T-cell (primary cell): ENCODE measurements around the gene PATJ. TPM values are rescaled to one million over a fixed set of nuclear protein-coding genes. Genes with fewer than 3 reads are reported as not detected.
"Not testable (repeated sequence)": the region's sequence is repeated elsewhere in the genome, so short reads cannot be mapped to it uniquely, and the experiment has no call there.

Source experiments
- ATAC-seq, 4 experiments: fragments of 200-7000 bp in 3 of 4; fragments of 150-1000 bp in 1 of 4; cut with Tn5 transposase; replicated peaks in 1 of 4; 1 replicate in 3 of 4; 2 replicates in 1 of 4; pipeline ENCODE4 v1.10.0; 2021; ENCODE audit warnings: moderate library complexity in 3 of 4, mild to moderate bottlenecking in 2 of 4, moderate number of reproducible peaks in 1 of 4
- CTCF ChIA-PET, 2 donors: fragments of 300-600 bp; sonication (Branson Sonifier 250); formaldehyde crosslinking; loops; one replicate each; lab custom pipeline; 2022; ENCODE audit warnings: antibody characterized with exemption in 2 of 2; lab: Charles Lee
- POLR2A ChIA-PET, 2 donors: fragments of 300-600 bp; sonication (Branson Sonifier 250); formaldehyde crosslinking; loops; one replicate each; lab custom pipeline; 2022; ENCODE audit warnings: antibody characterized with exemption in 2 of 2; lab: Charles Lee
- DNase-seq, 35 experiments: peaks; one replicate each; pipeline versions ENCODE4 v3.0.0 to v3.0.0-alpha.2; 2013 to 2023
- H3K27ac ChIP-seq: one replicate; pipeline ENCODE4 v1.5.1; 2013; ENCODE audit warnings: low read length
- H3K27me3 ChIP-seq, 2 experiments: replicated peaks in 1 of 2; 1 replicate in 1 of 2; 2 replicates in 1 of 2; pipeline versions ENCODE4 v1.6.1 to v1.7.0; 2013; ENCODE audit warnings: low read length in 1 of 2, mixed read lengths in 1 of 2; ENCODE audit not compliant: control insufficient read depth in 2 of 2, insufficient read depth in 2 of 2; ENCODE audit errors: extremely low read depth in 1 of 2
- H3K36me3 ChIP-seq, 2 donors: 1 replicate in 1 of 2; 2 replicates in 1 of 2; pipeline versions ENCODE4 v1.6.1 to v1.7.0; 2013; ENCODE audit warnings: low read length in 1 of 2; ENCODE audit not compliant: control insufficient read depth in 2 of 2, insufficient read depth in 1 of 2; ENCODE audit errors: extremely low read depth in 1 of 2
- H3K4me1 ChIP-seq, 2 experiments: 1 replicate in 1 of 2; 2 replicates in 1 of 2; pipeline versions ENCODE4 v1.6.1 to v1.7.0; 2013; ENCODE audit warnings: low read length in 2 of 2, mixed read lengths in 1 of 2; ENCODE audit not compliant: insufficient read depth in 2 of 2, control insufficient read depth in 1 of 2; ENCODE audit errors: extremely low read depth in 1 of 2
- H3K4me3 ChIP-seq, 2 donors: 1 replicate in 1 of 2; 2 replicates in 1 of 2; pipeline versions ENCODE4 v1.5.1 to v1.7.0; 2013; ENCODE audit warnings: mild to moderate bottlenecking in 2 of 2, low read length in 1 of 2, moderate library complexity in 1 of 2; ENCODE audit not compliant: control insufficient read depth in 1 of 2; ENCODE audit errors: extremely low read depth in 1 of 2
- H3K9me3 ChIP-seq: 2 replicates; pipeline ENCODE4 v1.7.0; 2013
- H3K27ac Mint-ChIP-seq, 2 donors: one replicate each; pipeline ENCODE4 v1.8.0; 2020 to 2021; ENCODE audit warnings: mild to moderate bottlenecking in 2 of 2, mixed read lengths in 2 of 2
- H3K27me3 Mint-ChIP-seq, 2 donors: one replicate each; pipeline ENCODE4 v1.8.0; 2021 to 2022; ENCODE audit warnings: mixed read lengths in 2 of 2
- H3K36me3 Mint-ChIP-seq: one replicate; pipeline ENCODE4 v1.8.0; 2021; ENCODE audit warnings: mixed read lengths
- H3K4me1 Mint-ChIP-seq, 3 donors: one replicate each; pipeline ENCODE4 v1.8.0; 2020 to 2022; ENCODE audit warnings: mixed read lengths in 3 of 3, mild to moderate bottlenecking in 1 of 3
- H3K4me3 Mint-ChIP-seq, 3 donors: one replicate each; pipeline ENCODE4 v1.8.0; 2020 to 2022; ENCODE audit warnings: mild to moderate bottlenecking in 3 of 3, mixed read lengths in 3 of 3, moderate library complexity in 3 of 3
- H3K9me3 Mint-ChIP-seq, 3 donors: one replicate each; pipeline ENCODE4 v1.8.0; 2020 to 2022; ENCODE audit warnings: mixed read lengths in 3 of 3
- WGBS: methylation state at CpG from one replicate; pipeline ENCODE4 v1.1.5; 2013; ENCODE audit warnings: missing lambda C conversion rate; ENCODE audit not compliant: insufficient coverage; 5-methylcytosine and 5-hydroxymethylcytosine counted together
- total RNA-seq, 35 experiments: library from RNA in 6 of 35; stranded (reverse) in 6 of 35; fragments of 120-200 nt in 1 of 35; gene quantifications; one replicate each; pipeline versions ENCODE4 v1.2.1 to v1.2.4 and lab custom pipeline; 2013 to 2026

Gene PATJ
- total RNA-seq, 5 donors from 2014 or later (not counting 1 experiment from before 2014, with no cell fraction given), result 31.3 to 65.3 (median 35.7) TPM

DNA sequence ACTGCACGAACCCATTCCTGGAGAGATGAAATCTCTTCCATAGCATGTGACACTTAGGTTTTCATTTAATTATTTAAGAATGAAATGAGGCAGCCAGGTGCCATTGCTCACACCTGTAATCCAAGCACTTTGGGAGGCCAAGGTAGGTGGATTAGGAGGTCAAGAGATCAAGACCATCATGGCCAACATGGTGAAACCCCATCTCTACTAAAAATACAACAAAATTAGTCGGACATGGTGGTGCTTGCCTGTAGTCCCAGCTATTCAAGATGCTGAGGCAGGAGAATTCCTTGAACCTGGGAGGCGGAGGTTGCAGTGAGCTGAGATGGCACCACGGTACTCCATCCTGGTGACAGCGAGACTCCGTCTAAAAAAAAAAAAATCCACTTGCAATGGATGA, 470.1 kb downstream of the PATJ start:
- Mint-ChIP-seq H3K27ac (no peak overlapping the region), H3K4me1 (peaks cover 0 to 6% (median 5%) of the 10 kb centered on the region in 3 donors), H3K27me3 (no peaks in the 10 kb centered on the region), H3K4me3 (no peak overlapping the region), H3K36me3 (peaks cover 6% of the 10 kb centered on the region), H3K9me3 (peaks cover 7 to 20% (median 14%) of the 10 kb centered on the region in 3 donors)
- no peaks in the 10 kb centered on the region for H3K4me1 ChIP-seq
- ChIA-PET POLR2A (no interaction called here), CTCF (no interaction called here)
- no peak for DNase-seq
- ATAC-seq, result no peak
- no peaks in the 10 kb centered on the region for H3K9me3 ChIP-seq
- H3K27me3 ChIP-seq, result no peaks in the 10 kb centered on the region
- H3K4me3 ChIP-seq, result no peak overlapping the region
- H3K27ac ChIP-seq, result no peak overlapping the region
- no CpG with 5 or more reads among the region's 6 CpGs for WGBS
- H3K36me3 ChIP-seq, result no peaks in the 10 kb centered on the region

DNA sequence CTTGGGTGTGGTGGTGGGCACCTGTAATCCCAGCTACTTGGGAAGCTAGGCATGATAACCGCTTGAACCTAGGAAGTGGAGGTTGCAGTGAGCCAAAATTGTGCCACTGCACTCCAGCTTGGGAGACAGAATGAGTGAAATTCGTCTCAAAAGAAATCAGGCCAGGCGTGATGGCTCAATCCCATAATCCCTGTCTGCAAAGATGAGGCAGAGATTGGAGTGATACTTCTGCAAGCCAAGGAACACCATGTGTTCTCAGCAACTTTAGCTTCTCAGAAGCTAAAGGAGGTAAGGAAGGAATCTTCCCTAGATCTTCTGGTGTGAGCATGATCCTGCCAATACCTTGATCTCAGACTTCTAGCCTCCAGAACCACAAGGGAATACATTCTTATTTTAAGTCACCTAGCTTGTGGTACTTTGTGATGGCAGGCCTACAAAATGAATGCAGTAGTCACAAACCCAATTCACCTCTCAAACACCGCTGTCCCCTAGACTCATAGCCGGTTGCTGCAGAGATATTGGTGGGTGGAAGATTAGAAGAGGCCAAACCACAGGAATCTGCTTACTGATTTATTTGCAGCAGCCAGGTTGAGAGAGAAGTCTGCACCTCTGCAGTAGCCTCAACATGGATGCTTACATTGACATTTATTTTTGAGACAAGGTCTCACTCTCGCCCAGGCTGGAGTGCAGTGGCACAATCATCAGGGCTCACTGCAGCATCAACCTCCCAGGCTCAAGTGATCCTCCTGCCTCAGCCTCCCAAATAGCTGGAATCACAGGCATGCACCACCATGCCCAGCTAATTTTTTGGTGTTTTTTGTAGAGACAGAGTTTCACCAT, 471.0 kb downstream of the PATJ start:
- H3K36me3 ChIP-seq, result no peaks in the 10 kb centered on the region
- H3K9me3 Mint-ChIP-seq, result peaks cover 7 to 20% (median 14%) of the 10 kb centered on the region in 3 donors
- H3K27ac Mint-ChIP-seq, result no peak overlapping the region
- peaks cover 6% of the 10 kb centered on the region for H3K36me3 Mint-ChIP-seq
- no peaks in the 10 kb centered on the region for H3K27me3 ChIP-seq
- no peak overlapping the region for H3K4me3 ChIP-seq
- no peak overlapping the region for H3K4me3 Mint-ChIP-seq
- no peaks in the 10 kb centered on the region for H3K4me1 ChIP-seq
- POLR2A ChIA-PET, result no interaction called here
- no peak overlapping the region for H3K27ac ChIP-seq
- DNase-seq (no peak), ATAC-seq (no peak)
- peaks cover 0 to 6% (median 5%) of the 10 kb centered on the region in 3 donors for H3K4me1 Mint-ChIP-seq
- CTCF ChIA-PET, result no interaction called here
- H3K27me3 Mint-ChIP-seq, result no peaks in the 10 kb centered on the region
- WGBS, result 83% methylated on average over 4 of the region's 6 CpGs
- H3K9me3 ChIP-seq, result no peaks in the 10 kb centered on the region

DNA sequence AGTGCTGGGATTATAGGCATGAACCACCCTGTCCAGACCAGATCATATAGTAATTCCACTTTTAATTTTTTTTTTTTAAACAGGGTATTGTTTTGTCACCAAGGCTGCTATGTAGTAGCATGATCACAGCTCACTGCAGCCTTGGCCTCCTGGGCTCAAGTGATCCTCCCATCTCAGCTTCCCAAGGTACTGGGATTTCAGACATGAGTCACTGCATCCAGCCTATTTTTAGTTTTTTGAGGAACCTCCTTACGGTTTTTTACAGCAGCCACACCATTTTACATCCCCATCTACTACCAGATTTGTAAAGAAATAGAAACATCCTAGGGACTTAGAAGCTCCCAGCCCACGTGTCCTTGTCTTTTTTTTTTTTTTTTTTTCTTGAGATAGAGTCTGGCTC, 476.3 kb downstream of the PATJ start:
- H3K27ac ChIP-seq, result no peak overlapping the region
- no peaks in the 10 kb centered on the region for H3K9me3 Mint-ChIP-seq
- no peaks in the 10 kb centered on the region for H3K9me3 ChIP-seq
- no peaks in the 10 kb centered on the region for H3K36me3 ChIP-seq
- no peak overlapping the region for H3K27ac Mint-ChIP-seq
- no peak overlapping the region for H3K4me3 ChIP-seq
- no peaks in the 10 kb centered on the region for H3K4me1 ChIP-seq
- no peaks in the 10 kb centered on the region for H3K36me3 Mint-ChIP-seq
- no peak for ATAC-seq
- no peaks in the 10 kb centered on the region for H3K27me3 ChIP-seq
- CTCF ChIA-PET, result no interaction called here
- DNase-seq, result no peak
- 43% methylated on average over 2 of the region's 2 CpGs for WGBS
- POLR2A ChIA-PET, result no interaction called here
- no peak overlapping the region for H3K4me3 Mint-ChIP-seq
- no peaks in the 10 kb centered on the region for H3K27me3 Mint-ChIP-seq
- no peaks in the 10 kb centered on the region for H3K4me1 Mint-ChIP-seq

DNA sequence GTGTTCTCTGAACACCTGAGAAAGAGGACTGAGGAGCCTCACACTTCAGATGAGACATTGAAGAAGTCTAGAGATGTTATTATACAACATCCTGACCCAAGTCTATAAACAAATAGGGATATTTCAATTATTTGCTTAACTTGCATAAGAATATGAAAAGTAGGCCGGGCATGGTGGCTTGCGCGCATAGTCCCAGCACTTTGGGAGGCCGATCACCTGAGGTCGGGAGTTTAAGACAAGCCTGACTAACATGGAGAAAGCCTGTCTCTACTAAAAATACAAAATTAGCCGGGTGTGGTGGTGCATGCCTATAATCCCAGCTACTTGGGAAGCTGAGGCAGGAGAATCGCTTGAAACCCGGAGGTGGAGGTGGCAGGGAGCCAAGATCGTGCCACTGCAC, 478.2 kb downstream of the PATJ start:
- H3K4me3 ChIP-seq, POLR2A ChIA-PET, H3K9me3 Mint-ChIP-seq: not testable (repeated sequence)

DNA sequence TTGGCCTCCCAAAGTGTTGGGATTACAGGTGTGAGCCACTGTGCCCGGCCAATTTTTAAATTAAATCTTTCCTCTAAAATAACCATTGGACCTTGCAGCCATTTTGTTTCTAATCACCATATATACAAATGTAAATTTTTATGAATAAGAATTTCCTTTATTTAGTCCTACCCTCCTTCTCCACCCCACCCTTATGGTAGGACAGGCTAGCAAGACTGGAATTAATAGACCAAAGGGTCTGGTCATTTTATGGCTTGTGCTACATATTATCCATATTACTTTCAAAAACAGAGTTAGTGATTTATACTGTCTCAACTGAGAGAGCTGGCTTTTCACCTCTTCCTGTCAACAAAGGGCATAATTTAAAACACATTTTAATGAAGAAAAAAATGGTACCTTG, 478.9 kb downstream of the PATJ start:
- Histone ChIP-seq H3K4me3 (no peak overlapping the region), H3K9me3 (no peaks in the 10 kb centered on the region), H3K36me3 (no peaks in the 10 kb centered on the region), H3K4me1 (no peaks in the 10 kb centered on the region), H3K27me3 (no peaks in the 10 kb centered on the region), H3K27ac (no peak overlapping the region)
- CTCF ChIA-PET, result no interaction called here
- Mint-ChIP-seq H3K9me3 (no peaks in the 10 kb centered on the region), H3K4me1 (no peaks in the 10 kb centered on the region), H3K27me3 (no peaks in the 10 kb centered on the region), H3K27ac (no peak overlapping the region), H3K36me3 (no peaks in the 10 kb centered on the region), H3K4me3 (no peak overlapping the region)
- ATAC-seq, result no peak
- WGBS, result no CpG with 5 or more reads among the region's 1 CpG
- no peak for DNase-seq
- POLR2A ChIA-PET, result no interaction called here

More for the DNA sequence above, 478.2 kb downstream of the PATJ start:
- no CpG with 5 or more reads among the region's 9 CpGs for WGBS
- H3K27ac ChIP-seq, H3K27me3 ChIP-seq, H3K36me3 ChIP-seq, H3K36me3 Mint-ChIP-seq, H3K4me3 Mint-ChIP-seq, CTCF ChIA-PET, DNase-seq, H3K27ac Mint-ChIP-seq, ATAC-seq, H3K9me3 ChIP-seq, H3K4me1 ChIP-seq, H3K4me1 Mint-ChIP-seq, H3K27me3 Mint-ChIP-seq: not testable (repeated sequence)

DNA sequence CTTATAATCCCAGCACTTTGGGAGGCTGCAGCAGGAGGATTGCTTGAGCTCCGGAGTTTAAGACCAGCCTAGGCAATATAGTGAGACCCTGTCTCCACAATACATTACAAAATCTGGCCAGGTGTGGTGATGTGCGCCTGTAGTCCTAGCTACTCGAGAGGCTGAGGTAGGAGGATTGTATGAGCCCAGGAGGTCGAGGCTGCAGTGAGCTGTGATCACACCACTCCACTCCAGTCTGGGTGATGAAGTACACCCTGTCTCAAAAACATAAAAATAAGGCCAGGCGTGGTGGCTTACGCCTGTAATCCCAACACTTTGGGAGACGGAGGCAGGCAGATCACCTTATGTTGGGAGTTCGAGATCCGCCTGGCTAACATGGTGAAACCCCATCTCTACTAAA, 480.0 kb downstream of the PATJ start:
- Mint-ChIP-seq H3K4me1 (no peaks in the 10 kb centered on the region), H3K4me3 (no peak overlapping the region), H3K27ac (no peak overlapping the region), H3K36me3 (no peaks in the 10 kb centered on the region), H3K9me3 (no peaks in the 10 kb centered on the region), H3K27me3 (no peaks in the 10 kb centered on the region)
- POLR2A ChIA-PET, result no interaction called here
- Histone ChIP-seq H3K4me1 (no peaks in the 10 kb centered on the region), H3K9me3 (no peaks in the 10 kb centered on the region), H3K27ac (no peak overlapping the region), H3K4me3 (no peak overlapping the region), H3K36me3 (no peaks in the 10 kb centered on the region), H3K27me3 (peaks cover 0 to under 1% of the 10 kb centered on the region in 2 experiments)
- CTCF ChIA-PET, result interaction anchor here in 1 of 2 donors (0.7 kb wide), 1 partner anchor 68 kb away, joined by 3 read pairs; no protein-coding TSS in a partner anchor
- DNase-seq (no peak), ATAC-seq (no peak)
- 100% methylated on average over 5 of the region's 9 CpGs for WGBS
